ENCODE measurements around the gene XAGE2.

The XAGE2 gene

DNA sequence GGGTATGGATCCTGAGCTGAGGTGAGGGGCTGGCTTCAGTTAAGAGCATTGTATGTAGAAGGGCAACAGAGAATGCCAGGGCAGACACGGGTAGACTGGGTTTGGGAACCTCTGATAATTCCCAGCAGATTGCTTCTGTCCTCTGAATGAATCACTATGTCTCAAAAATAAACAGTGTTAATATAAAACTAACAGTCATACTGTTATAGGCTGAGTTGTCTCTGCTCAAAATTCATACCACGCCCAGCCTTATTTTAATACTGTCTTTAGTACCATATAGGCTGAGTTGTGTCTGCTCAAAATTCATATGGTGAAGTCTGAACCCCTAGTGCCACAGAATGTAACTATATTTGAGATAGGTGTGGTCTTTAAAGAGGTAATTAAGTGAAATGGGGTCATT lies 10.0 kb downstream of the XAGE2 start:
- in situ Hi-C loops (cut with MboI; ENCODE audit: low sequenced_read_pairs, unreplicated experiment) = no loop called here
- TF ChIP-seq, protein P1, sequence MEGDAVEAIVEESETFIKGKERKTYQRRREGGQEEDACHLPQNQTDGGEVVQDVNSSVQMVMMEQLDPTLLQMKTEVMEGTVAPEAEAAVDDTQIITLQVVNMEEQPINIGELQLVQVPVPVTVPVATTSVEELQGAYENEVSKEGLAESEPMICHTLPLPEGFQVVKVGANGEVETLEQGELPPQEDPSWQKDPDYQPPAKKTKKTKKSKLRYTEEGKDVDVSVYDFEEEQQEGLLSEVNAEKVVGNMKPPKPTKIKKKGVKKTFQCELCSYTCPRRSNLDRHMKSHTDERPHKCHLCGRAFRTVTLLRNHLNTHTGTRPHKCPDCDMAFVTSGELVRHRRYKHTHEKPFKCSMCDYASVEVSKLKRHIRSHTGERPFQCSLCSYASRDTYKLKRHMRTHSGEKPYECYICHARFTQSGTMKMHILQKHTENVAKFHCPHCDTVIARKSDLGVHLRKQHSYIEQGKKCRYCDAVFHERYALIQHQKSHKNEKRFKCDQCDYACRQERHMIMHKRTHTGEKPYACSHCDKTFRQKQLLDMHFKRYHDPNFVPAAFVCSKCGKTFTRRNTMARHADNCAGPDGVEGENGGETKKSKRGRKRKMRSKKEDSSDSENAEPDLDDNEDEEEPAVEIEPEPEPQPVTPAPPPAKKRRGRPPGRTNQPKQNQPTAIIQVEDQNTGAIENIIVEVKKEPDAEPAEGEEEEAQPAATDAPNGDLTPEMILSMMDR (IDR thresholded peaks at IDR 0.05; ENCODE audit: borderline replicate concordance, control extremely low read depth, extremely low read depth, insufficient read depth, missing control alignments) = no peak

DNA sequence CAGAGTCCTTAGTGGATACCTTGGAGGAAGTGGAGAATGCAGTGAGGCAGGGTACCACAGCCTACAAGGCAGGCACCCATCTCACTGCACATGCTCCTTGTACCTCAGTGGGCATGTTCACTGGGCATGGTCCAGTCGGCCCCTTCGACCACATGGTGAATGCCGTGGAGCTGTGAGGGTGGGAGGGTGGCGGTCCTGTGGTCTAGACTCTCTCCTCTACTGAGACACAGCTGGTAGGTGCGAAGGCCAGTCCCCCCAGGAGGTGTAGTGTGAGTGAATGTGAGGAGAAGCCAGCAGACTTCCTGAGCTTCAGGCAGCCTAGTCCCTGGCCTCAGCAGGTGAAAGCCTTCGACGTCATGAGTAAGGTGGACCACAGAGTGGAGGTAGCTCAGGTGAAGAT lies 12.2 kb downstream of the XAGE2 start:
- TF ChIP-seq, protein P1 (IDR thresholded peaks at IDR 0.05; ENCODE audit: borderline replicate concordance, control extremely low read depth, extremely low read depth, insufficient read depth, missing control alignments) = no peak
- in situ Hi-C loops (cut with MboI; ENCODE audit: low sequenced_read_pairs, unreplicated experiment) = no loop called here
- DNase-seq (ENCODE audit: low spot score) = no peak

More for the DNA sequence above, 10.0 kb downstream of the XAGE2 start:
- DNase-seq (ENCODE audit: low spot score) = no peak

DNA sequence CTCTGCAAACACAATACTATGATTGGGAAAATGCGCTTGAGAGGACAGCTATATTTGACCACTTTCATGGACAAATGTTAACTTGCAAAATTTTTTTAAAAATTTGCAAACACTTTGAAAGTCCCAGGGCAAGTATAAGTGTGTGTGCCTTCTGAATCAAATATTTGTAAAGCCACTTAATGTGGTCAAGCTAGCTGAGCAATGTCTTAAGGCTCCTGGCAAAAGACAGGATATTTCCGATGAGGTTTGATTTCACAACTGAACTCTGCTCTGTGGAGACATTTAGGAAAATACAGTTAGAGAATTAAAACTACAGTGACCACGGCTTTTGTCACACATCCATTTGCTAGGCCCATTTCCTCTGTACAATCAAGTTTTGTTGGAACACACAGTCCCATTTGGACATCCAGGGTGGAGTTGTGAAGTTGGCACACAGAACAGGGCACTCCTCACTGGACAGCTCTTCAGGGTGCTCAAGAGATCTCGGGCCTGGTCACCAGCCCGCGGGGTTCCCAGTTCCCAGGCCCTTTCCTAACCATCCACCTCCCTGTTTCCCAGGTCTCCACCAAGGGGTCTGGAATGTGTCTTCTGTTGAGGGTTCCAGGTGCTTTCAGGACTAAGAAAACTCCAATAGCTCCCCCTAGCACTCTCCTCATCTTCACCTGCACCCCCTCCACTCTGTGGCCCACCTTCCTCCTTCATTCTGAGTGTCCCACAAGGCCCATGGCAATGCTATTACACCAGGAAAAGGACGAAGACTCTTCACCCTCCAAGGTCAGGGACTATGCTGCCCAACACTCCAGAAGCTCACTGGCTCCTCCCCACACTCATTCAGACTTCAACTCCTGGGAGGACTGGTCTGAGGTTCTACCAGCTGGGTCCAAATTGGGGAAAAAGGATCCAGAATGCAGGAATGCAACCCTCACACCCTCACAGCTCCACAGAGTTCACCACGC lies 41.9 kb downstream of the XAGE2 start:
- TF ChIP-seq, protein P1 (IDR thresholded peaks at IDR 0.05; ENCODE audit: borderline replicate concordance, control extremely low read depth, extremely low read depth, insufficient read depth, missing control alignments) = no peak
- DNase-seq (ENCODE audit: low spot score) = no peak
- in situ Hi-C loops (cut with MboI; ENCODE audit: low sequenced_read_pairs, unreplicated experiment) = no loop called here

DNA sequence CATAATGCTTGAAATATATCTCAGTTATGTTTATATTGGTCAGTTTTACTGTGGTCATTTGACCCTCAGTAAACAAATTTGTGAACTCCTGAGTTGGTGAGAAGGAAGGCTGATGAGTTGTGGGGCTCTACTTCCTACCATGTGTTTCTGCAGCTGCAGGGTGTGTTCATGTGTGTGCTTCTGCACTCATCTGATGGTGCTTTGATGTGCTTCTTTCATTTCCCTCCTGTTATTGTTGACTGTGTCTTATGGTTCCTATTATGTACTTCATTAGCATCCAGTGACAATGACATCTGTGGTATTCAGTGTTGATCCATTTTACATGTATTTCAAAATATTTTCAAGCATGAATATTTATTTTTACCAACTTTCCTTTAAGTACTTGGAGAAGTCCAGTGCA lies 46.5 kb downstream of the XAGE2 start:
- in situ Hi-C loops (cut with MboI; ENCODE audit: low sequenced_read_pairs, unreplicated experiment) = no loop called here
- TF ChIP-seq, protein P1 (IDR thresholded peaks at IDR 0.05; ENCODE audit: borderline replicate concordance, control extremely low read depth, extremely low read depth, insufficient read depth, missing control alignments) = no peak
- DNase-seq (ENCODE audit: low spot score) = no peak

DNA sequence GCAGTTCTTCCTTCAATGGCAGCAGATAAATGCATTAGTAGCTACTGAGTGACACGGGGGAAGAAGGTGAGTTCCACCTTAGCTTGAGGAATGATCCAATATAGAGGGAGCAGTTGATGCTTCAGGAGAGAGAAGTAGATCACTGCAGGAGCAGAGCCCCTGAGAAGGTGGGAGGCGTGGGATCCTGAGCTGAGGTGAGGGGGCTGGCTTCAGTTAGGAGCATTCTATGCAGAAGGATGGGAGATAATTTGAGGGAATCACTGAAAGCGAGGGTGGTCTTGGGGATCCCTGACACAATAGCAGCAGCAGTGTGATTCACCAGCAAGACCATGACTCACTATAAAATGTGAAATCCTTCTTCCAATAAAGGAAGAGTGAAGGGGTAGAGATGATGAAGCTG lies 48.0 kb downstream of the XAGE2 start:
- TF ChIP-seq, protein P1 (IDR thresholded peaks at IDR 0.05; ENCODE audit: borderline replicate concordance, control extremely low read depth, extremely low read depth, insufficient read depth, missing control alignments) = no peak
- no peak for DNase-seq (ENCODE audit: low spot score)
- in situ Hi-C loops (cut with MboI; ENCODE audit: low sequenced_read_pairs, unreplicated experiment) = no loop called here

DNA sequence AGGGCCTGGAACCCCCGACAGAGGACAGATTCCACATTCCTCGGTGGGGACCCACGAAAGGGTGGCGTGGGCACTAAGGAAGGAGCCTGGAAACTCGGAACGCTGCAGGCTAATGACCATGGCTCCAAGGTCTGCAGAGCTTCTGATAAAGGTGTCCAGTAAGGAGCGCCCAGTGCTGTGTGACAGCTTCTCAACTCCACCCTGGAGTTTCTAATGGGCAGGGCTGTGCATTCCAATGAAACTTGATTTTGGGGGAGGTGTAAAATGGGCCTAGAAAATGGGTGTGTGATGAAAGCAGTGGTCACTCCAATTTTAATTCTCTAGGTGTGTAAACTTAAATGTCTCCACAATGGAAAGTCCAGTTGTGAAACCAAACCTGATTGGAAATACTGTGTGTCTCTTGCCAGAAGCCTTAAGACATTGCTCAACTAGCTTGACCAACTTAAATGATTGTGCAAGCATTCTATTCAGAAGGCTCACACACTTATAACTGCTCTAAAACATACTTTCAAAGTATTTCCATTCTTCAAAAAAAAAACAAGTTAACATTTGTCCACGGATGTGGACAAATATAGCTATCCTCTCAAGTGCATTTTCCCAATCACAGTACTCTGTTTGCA lies 52.1 kb downstream of the XAGE2 start:
- TF ChIP-seq, protein P1 (IDR thresholded peaks at IDR 0.05; ENCODE audit: borderline replicate concordance, control extremely low read depth, extremely low read depth, insufficient read depth, missing control alignments) = no peak
- in situ Hi-C loops (cut with MboI; ENCODE audit: low sequenced_read_pairs, unreplicated experiment) = no loop called here
- DNase-seq (ENCODE audit: low spot score) = no peak
